Measurements from ENCODE around the gene PELI1.

DNA sequence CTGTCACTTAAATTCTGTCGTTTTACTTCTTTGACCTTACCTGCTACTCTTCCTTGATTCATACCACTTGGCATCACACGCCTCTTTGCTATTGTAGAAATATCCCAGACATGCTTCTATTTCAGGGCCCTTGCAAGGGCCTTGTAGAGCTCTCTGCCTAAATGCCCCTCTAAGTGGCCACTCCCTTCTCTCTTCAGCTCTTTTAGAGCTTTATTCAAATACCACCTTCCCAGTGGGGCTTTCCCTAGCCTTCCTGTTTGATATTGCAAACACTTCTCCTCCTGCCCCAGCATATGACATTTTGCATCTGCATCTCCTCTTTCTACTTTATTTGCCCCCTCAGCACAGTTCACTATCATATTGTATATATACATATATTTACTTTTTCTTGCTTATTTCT, 54.0 kb downstream of the PELI1 start:
- TF ChIP-seq, protein P1, sequence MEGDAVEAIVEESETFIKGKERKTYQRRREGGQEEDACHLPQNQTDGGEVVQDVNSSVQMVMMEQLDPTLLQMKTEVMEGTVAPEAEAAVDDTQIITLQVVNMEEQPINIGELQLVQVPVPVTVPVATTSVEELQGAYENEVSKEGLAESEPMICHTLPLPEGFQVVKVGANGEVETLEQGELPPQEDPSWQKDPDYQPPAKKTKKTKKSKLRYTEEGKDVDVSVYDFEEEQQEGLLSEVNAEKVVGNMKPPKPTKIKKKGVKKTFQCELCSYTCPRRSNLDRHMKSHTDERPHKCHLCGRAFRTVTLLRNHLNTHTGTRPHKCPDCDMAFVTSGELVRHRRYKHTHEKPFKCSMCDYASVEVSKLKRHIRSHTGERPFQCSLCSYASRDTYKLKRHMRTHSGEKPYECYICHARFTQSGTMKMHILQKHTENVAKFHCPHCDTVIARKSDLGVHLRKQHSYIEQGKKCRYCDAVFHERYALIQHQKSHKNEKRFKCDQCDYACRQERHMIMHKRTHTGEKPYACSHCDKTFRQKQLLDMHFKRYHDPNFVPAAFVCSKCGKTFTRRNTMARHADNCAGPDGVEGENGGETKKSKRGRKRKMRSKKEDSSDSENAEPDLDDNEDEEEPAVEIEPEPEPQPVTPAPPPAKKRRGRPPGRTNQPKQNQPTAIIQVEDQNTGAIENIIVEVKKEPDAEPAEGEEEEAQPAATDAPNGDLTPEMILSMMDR (IDR thresholded peaks at IDR 0.05) = no peak
- no peak for TF ChIP-seq POLR2A (IDR thresholded peaks at IDR 0.05)
- TF ChIP-seq EP300 (IDR thresholded peaks at IDR 0.05) = no peak
- TF ChIP-seq POLR2AphosphoS5 (IDR thresholded peaks at IDR 0.05) = no peak

All from stomach (tissue), 4 donors.